Uterus (tissue), 4 donors: ENCODE results near the gene NFIL3. TPM values are rescaled to one million over a fixed set of nuclear protein-coding genes. Genes with fewer than 3 reads are reported as not detected.
A peak's percentile ranks its signal among the peaks of the same experiment; 100 is the strongest.

Experiments used
- DNase-seq, 2 donors: peaks; one replicate each; pipeline ENCODE4 v3.0.0-alpha.2; 2019 to 2020
- H3K27ac ChIP-seq, 2 donors: fragments of 200-600 bp; sonication (generic); 1 replicate in 1 of 2; 2 replicates in 1 of 2; pipeline ENCODE4 v1.5.1; 2016 to 2018
- H3K27me3 ChIP-seq, 2 donors: fragments of 200-600 bp; sonication (generic); one replicate each; pipeline ENCODE4 v1.5.1; 2018 to 2019; ENCODE audit warnings: control low read depth in 1 of 2
- H3K36me3 ChIP-seq, 2 donors: fragments of 200-600 bp; sonication (generic); one replicate each; pipeline ENCODE4 v1.5.1; 2019; ENCODE audit warnings: control low read depth in 1 of 2
- H3K4me1 ChIP-seq, 2 donors: fragments of 200-600 bp; sonication (generic); one replicate each; pipeline ENCODE4 v1.5.1; 2018 to 2019; ENCODE audit warnings: control low read depth in 1 of 2
- H3K4me3 ChIP-seq, 2 donors: fragments of 200-600 bp; sonication (generic); 1 replicate in 1 of 2; 2 replicates in 1 of 2; pipeline ENCODE4 v1.5.1; 2018 to 2019; ENCODE audit warnings: mild to moderate bottlenecking in 1 of 2
- H3K9me3 ChIP-seq, 2 donors: fragments of 200-600 bp; sonication (generic); one replicate each; pipeline ENCODE4 v1.5.1; 2019; ENCODE audit warnings: control low read depth in 1 of 2
- CTCF ChIP-seq, 4 experiments: fragments of 200-600 bp in 2 of 4; fragments of 450-650 bp in 2 of 4; sonication (generic) in 2 of 4; IDR thresholded peaks; one replicate each; pipeline ENCODE4 v1.5.1; 2016 to 2019; ENCODE audit warnings: antibody characterized with exemption in 4 of 4, mild to moderate bottlenecking in 2 of 4, moderate library complexity in 1 of 4
- POLR2A ChIP-seq, 2 donors: fragments of 450-650 bp; IDR thresholded peaks; one replicate each; pipeline ENCODE4 v1.6.1; 2016; ENCODE audit warnings: antibody characterized with exemption in 2 of 2, mild to moderate bottlenecking in 1 of 2, moderate library complexity in 1 of 2
- intact Hi-C: fragments of 100-400 bp; cut with DNase I; formaldehyde crosslinking; loops from one replicate; pipeline ENCODE4 v1.15.1; 2023; ENCODE audit warnings: low total_unique reads
- total RNA-seq, 4 donors: library from RNA; depleted of rRNA in 3 of 4; stranded (reverse); fragments of >200 nt in 3 of 4; gene quantifications; one replicate each; pipeline versions ENCODE4 v1.1.0 to v1.2.4, GENCODE V29; 2014 to 2023
- donor health status: DM: yes; HTN: yes; CAD: no.

The NFIL3 gene
- total RNA-seq, 4 donors from 2014 or later: 28.5 to 74.7 (median 64.8) TPM

- H3K36me3 ChIP-seq: no peaks in the 10 kb centered on the region
- no peak for DNase-seq
- no peaks in the 10 kb centered on the region for H3K27me3 ChIP-seq
- no peak overlapping the region for H3K4me3 ChIP-seq
- TF ChIP-seq POLR2A (IDR thresholded peaks at IDR 0.05): no peak
- TF ChIP-seq CTCF (IDR thresholded peaks at IDR 0.05): no peak
- H3K9me3 ChIP-seq: no peaks in the 10 kb centered on the region
- no peaks in the 10 kb centered on the region for H3K4me1 ChIP-seq
- intact Hi-C loops: no loop called here
- H3K27ac ChIP-seq: no peak overlapping the region
These were observed 4.2 kb upstream of the NFIL3 start for GRCh38 chr9:91427873-91428272.

- no peak overlapping the region for H3K4me3 ChIP-seq
- H3K4me1 ChIP-seq: no peaks in the 10 kb centered on the region
- TF ChIP-seq POLR2A (IDR thresholded peaks at IDR 0.05) (no peak), CTCF (IDR thresholded peaks at IDR 0.05) (peak; percentile 44 to 67 (median 52))
- H3K27ac ChIP-seq: peak overlapping the region; percentile 15 to 100
- H3K36me3 ChIP-seq: no peaks in the 10 kb centered on the region
- H3K9me3 ChIP-seq: no peaks in the 10 kb centered on the region
- intact Hi-C loops: no loop called here
- H3K27me3 ChIP-seq: no peaks in the 10 kb centered on the region
- DNase-seq: no peak
These were observed 2.6 kb upstream of the NFIL3 start for GRCh38 chr9:91426123-91426745.

- TF ChIP-seq CTCF (IDR thresholded peaks at IDR 0.05) (no peak), POLR2A (IDR thresholded peaks at IDR 0.05) (no peak)
- intact Hi-C loops: no loop called here
- H3K4me3 ChIP-seq: peak overlapping the region; percentile 83 to 89
These were observed 1.6 kb upstream of the NFIL3 start for GRCh38 chr9:91425271-91425670.

GRCh38 chr9:91424403-91425176 lies 958 bp upstream of the NFIL3 start:
- intact Hi-C loops: loop anchor here (5.0 kb wide), 1 partner anchor 232 kb away; no protein-coding TSS in a partner anchor
- Histone ChIP-seq H3K4me3 (peak overlapping the region; percentile 83 to 89), H3K27me3 (no peaks in the 10 kb centered on the region), H3K27ac (peak overlapping the region; percentile 98 to 100), H3K9me3 (no peaks in the 10 kb centered on the region), H3K36me3 (no peaks in the 10 kb centered on the region), H3K4me1 (no peaks in the 10 kb centered on the region)
- peak; percentile 92 to 94 for DNase-seq
- TF ChIP-seq CTCF (IDR thresholded peaks at IDR 0.05) (peak; percentile 14 to 39 (median 21)), POLR2A (IDR thresholded peaks at IDR 0.05) (peak; percentile 55 to 69)

More at GRCh38 chr9:91425271-91425670, 1.6 kb upstream of the NFIL3 start:
- H3K9me3 ChIP-seq: no peaks in the 10 kb centered on the region
- H3K27me3 ChIP-seq: no peaks in the 10 kb centered on the region
- no peaks in the 10 kb centered on the region for H3K4me1 ChIP-seq
- no peaks in the 10 kb centered on the region for H3K36me3 ChIP-seq
- DNase-seq: no peak
- H3K27ac ChIP-seq: peak overlapping the region; percentile 98 to 100
